ENCODE measurements around the gene RGS17.

RGS17 gene

GRCh38 chr6:153058909-153059308 is 72.2 kb downstream of the RGS17 start:
- Mint-ChIP-seq H3K4me1 (ENCODE audit: low read depth) (no peaks in the 10 kb centered on the region), H3K27ac (no peak overlapping the region), H3K4me3 (no peak overlapping the region), H3K27me3 (no peaks in the 10 kb centered on the region), H3K36me3 (ENCODE audit: low read depth) (no peaks in the 10 kb centered on the region), H3K9me3 (peaks cover 12% of the 10 kb centered on the region)
- intact Hi-C loops (cut with micrococcal nuclease), result no loop called here

GRCh38 chr6:153058291-153058690 is 72.8 kb downstream of the RGS17 start:
- Mint-ChIP-seq H3K27me3 (no peaks in the 10 kb centered on the region), H3K4me1 (ENCODE audit: low read depth) (no peaks in the 10 kb centered on the region), H3K36me3 (ENCODE audit: low read depth) (no peaks in the 10 kb centered on the region), H3K4me3 (no peak overlapping the region), H3K9me3 (peaks cover 7% of the 10 kb centered on the region), H3K27ac (no peak overlapping the region)
- intact Hi-C loops (cut with micrococcal nuclease), result no loop called here

- Mint-ChIP-seq H3K9me3 (no peaks in the 10 kb centered on the region), H3K4me1 (ENCODE audit: low read depth) (no peaks in the 10 kb centered on the region), H3K27me3 (no peaks in the 10 kb centered on the region), H3K36me3 (ENCODE audit: low read depth) (no peaks in the 10 kb centered on the region), H3K4me3 (no peak overlapping the region), H3K27ac (no peak overlapping the region)
- intact Hi-C loops (cut with micrococcal nuclease), result no loop called here
Observed at GRCh38 chr6:153056308-153056707, 74.8 kb downstream of the RGS17 start.

- Mint-ChIP-seq H3K27ac (no peak overlapping the region), H3K36me3 (ENCODE audit: low read depth) (no peaks in the 10 kb centered on the region), H3K4me1 (ENCODE audit: low read depth) (no peaks in the 10 kb centered on the region), H3K4me3 (no peak overlapping the region), H3K9me3 (no peaks in the 10 kb centered on the region), H3K27me3 (no peaks in the 10 kb centered on the region)
- intact Hi-C loops (cut with micrococcal nuclease), result no loop called here
Observed at GRCh38 chr6:153051801-153052200, 79.3 kb downstream of the RGS17 start.

- no peaks in the 10 kb centered on the region for H3K4me1 Mint-ChIP-seq (ENCODE audit: low read depth)
- no peaks in the 10 kb centered on the region for H3K9me3 Mint-ChIP-seq
- H3K4me3 Mint-ChIP-seq, result no peak overlapping the region
- no peaks in the 10 kb centered on the region for H3K36me3 Mint-ChIP-seq (ENCODE audit: low read depth)
- H3K27me3 Mint-ChIP-seq, result no peaks in the 10 kb centered on the region
- no peak overlapping the region for H3K27ac Mint-ChIP-seq
- intact Hi-C loops (cut with micrococcal nuclease), result no loop called here
Observed at GRCh38 chr6:153048631-153049030, 82.5 kb downstream of the RGS17 start.

GRCh38 chr6:153047386-153047785 is 83.7 kb downstream of the RGS17 start:
- no peaks in the 10 kb centered on the region for H3K9me3 Mint-ChIP-seq
- H3K4me3 Mint-ChIP-seq, result no peak overlapping the region
- intact Hi-C loops (cut with micrococcal nuclease), result no loop called here
- H3K27ac Mint-ChIP-seq, result no peak overlapping the region
- no peaks in the 10 kb centered on the region for H3K36me3 Mint-ChIP-seq (ENCODE audit: low read depth)
- H3K4me1 Mint-ChIP-seq (ENCODE audit: low read depth), result no peaks in the 10 kb centered on the region
- H3K27me3 Mint-ChIP-seq, result no peaks in the 10 kb centered on the region

- H3K27me3 Mint-ChIP-seq, result no peaks in the 10 kb centered on the region
- no peak overlapping the region for H3K27ac Mint-ChIP-seq
- no peaks in the 10 kb centered on the region for H3K9me3 Mint-ChIP-seq
- no peaks in the 10 kb centered on the region for H3K36me3 Mint-ChIP-seq (ENCODE audit: low read depth)
- intact Hi-C loops (cut with micrococcal nuclease), result no loop called here
- H3K4me3 Mint-ChIP-seq, result no peak overlapping the region
- no peaks in the 10 kb centered on the region for H3K4me1 Mint-ChIP-seq (ENCODE audit: low read depth)
Observed at GRCh38 chr6:153045271-153045670, 85.8 kb downstream of the RGS17 start.

- no peaks in the 10 kb centered on the region for H3K9me3 Mint-ChIP-seq
- H3K27ac Mint-ChIP-seq, result no peak overlapping the region
- H3K4me3 Mint-ChIP-seq, result no peak overlapping the region
- intact Hi-C loops (cut with micrococcal nuclease), result no loop called here
- H3K4me1 Mint-ChIP-seq (ENCODE audit: low read depth), result no peaks in the 10 kb centered on the region
- no peaks in the 10 kb centered on the region for H3K27me3 Mint-ChIP-seq
- H3K36me3 Mint-ChIP-seq (ENCODE audit: low read depth), result no peaks in the 10 kb centered on the region
Observed at GRCh38 chr6:153044295-153044694, 86.8 kb downstream of the RGS17 start.

- intact Hi-C loops (cut with micrococcal nuclease), result no loop called here
Observed at GRCh38 chr6:153043719-153044118, 87.4 kb downstream of the RGS17 start.

GRCh38 chr6:153038378-153039057 is 92.6 kb downstream of the RGS17 start:
- Mint-ChIP-seq H3K4me3 (no peak overlapping the region), H3K4me1 (ENCODE audit: low read depth) (no peaks in the 10 kb centered on the region), H3K9me3 (no peaks in the 10 kb centered on the region), H3K27ac (no peak overlapping the region), H3K36me3 (ENCODE audit: low read depth) (no peaks in the 10 kb centered on the region), H3K27me3 (no peaks in the 10 kb centered on the region)
- intact Hi-C loops (cut with micrococcal nuclease), result no loop called here

More at GRCh38 chr6:153043719-153044118, 87.4 kb downstream of the RGS17 start:
- Mint-ChIP-seq H3K4me1 (ENCODE audit: low read depth) (no peaks in the 10 kb centered on the region), H3K36me3 (ENCODE audit: low read depth) (no peaks in the 10 kb centered on the region), H3K27me3 (no peaks in the 10 kb centered on the region), H3K4me3 (no peak overlapping the region), H3K9me3 (no peaks in the 10 kb centered on the region), H3K27ac (no peak overlapping the region)

GRCh38 chr6:153034139-153034538 is 96.9 kb downstream of the RGS17 start:
- H3K27ac Mint-ChIP-seq, result no peak overlapping the region
- no peaks in the 10 kb centered on the region for H3K36me3 Mint-ChIP-seq (ENCODE audit: low read depth)
- no peaks in the 10 kb centered on the region for H3K27me3 Mint-ChIP-seq
- no peak overlapping the region for H3K4me3 Mint-ChIP-seq
- no peaks in the 10 kb centered on the region for H3K9me3 Mint-ChIP-seq
- H3K4me1 Mint-ChIP-seq (ENCODE audit: low read depth), result peaks cover 9% of the 10 kb centered on the region
- intact Hi-C loops (cut with micrococcal nuclease), result loop anchor here (5.0 kb wide), 1 partner anchor 478 kb away; no protein-coding TSS in a partner anchor

- intact Hi-C loops (cut with micrococcal nuclease), result loop anchor here (2.0 to 5.0 kb wide), 2 partner anchors 280 to 480 kb away; no protein-coding TSS in a partner anchor
Observed at GRCh38 chr6:153032255-153032882, 98.7 kb downstream of the RGS17 start.

GRCh38 chr6:153031335-153031955 is 99.6 kb downstream of the RGS17 start:
- Mint-ChIP-seq H3K4me3 (no peak overlapping the region), H3K9me3 (no peaks in the 10 kb centered on the region), H3K27me3 (no peaks in the 10 kb centered on the region), H3K36me3 (ENCODE audit: low read depth) (no peaks in the 10 kb centered on the region), H3K4me1 (ENCODE audit: low read depth) (peaks cover 9% of the 10 kb centered on the region), H3K27ac (no peak overlapping the region)
- intact Hi-C loops (cut with micrococcal nuclease), result loop anchor here (5.0 kb wide), 1 partner anchor 481 kb away; no protein-coding TSS in a partner anchor

More at GRCh38 chr6:153032255-153032882, 98.7 kb downstream of the RGS17 start:
- no peak overlapping the region for H3K4me3 Mint-ChIP-seq
- no peak overlapping the region for H3K27ac Mint-ChIP-seq
- H3K27me3 Mint-ChIP-seq, result no peaks in the 10 kb centered on the region
- no peaks in the 10 kb centered on the region for H3K36me3 Mint-ChIP-seq (ENCODE audit: low read depth)
- H3K9me3 Mint-ChIP-seq, result no peaks in the 10 kb centered on the region
- peaks cover 9% of the 10 kb centered on the region for H3K4me1 Mint-ChIP-seq (ENCODE audit: low read depth)

- H3K36me3 Mint-ChIP-seq (ENCODE audit: low read depth), result no peaks in the 10 kb centered on the region
- H3K9me3 Mint-ChIP-seq, result no peaks in the 10 kb centered on the region
- no peak overlapping the region for H3K27ac Mint-ChIP-seq
- H3K4me1 Mint-ChIP-seq (ENCODE audit: low read depth), result peaks cover 9% of the 10 kb centered on the region
- H3K4me3 Mint-ChIP-seq, result no peak overlapping the region
- H3K27me3 Mint-ChIP-seq, result peaks cover 2% of the 10 kb centered on the region
- intact Hi-C loops (cut with micrococcal nuclease), result no loop called here
Observed at GRCh38 chr6:153028963-153029362, 102.1 kb downstream of the RGS17 start.

Data from dendritic cell treated with granulocyte-macrophage colony-stimulating factor and Interleukin-4, amounts not matched to agents 40 ng/mL and 50 ng/mL, for 4 days (primary cell).